NCI-H187 (cell line): ENCODE measurements around the gene TMEM129.

Experiments
- DNase-seq, 2 experiments: peaks; one replicate each; lab custom pipeline; 2025; lab: John Stamatoyannopoulos, UW

TMEM129 gene

GRCh38 chr4:1744552-1744951 is 23.4 kb upstream of the TMEM129 start:
- no peak for DNase-seq

GRCh38 chr4:1743975-1744374 is 22.9 kb upstream of the TMEM129 start:
- DNase-seq: no peak

GRCh38 chr4:1743551-1743950 is 22.4 kb upstream of the TMEM129 start:
- no peak for DNase-seq

GRCh38 chr4:1741208-1741607 is 20.1 kb upstream of the TMEM129 start:
- no peak for DNase-seq

- no peak for DNase-seq
Observed at GRCh38 chr4:1740021-1740545, 19.0 kb upstream of the TMEM129 start.

GRCh38 chr4:1739358-1739757 is 18.2 kb upstream of the TMEM129 start:
- no peak for DNase-seq

GRCh38 chr4:1738410-1738809 is 17.3 kb upstream of the TMEM129 start:
- DNase-seq: no peak

- no peak for DNase-seq
Observed at GRCh38 chr4:1737666-1738065, 16.5 kb upstream of the TMEM129 start.

GRCh38 chr4:1736812-1737211 is 15.7 kb upstream of the TMEM129 start:
- no peak for DNase-seq

GRCh38 chr4:1735215-1735614 is 14.1 kb upstream of the TMEM129 start:
- DNase-seq: no peak

GRCh38 chr4:1732911-1733310 is 11.8 kb upstream of the TMEM129 start:
- DNase-seq: no peak

GRCh38 chr4:1731180-1731579 is 10.1 kb upstream of the TMEM129 start:
- no peak for DNase-seq

GRCh38 chr4:1730532-1731135 is 9.5 kb upstream of the TMEM129 start:
- no peak for DNase-seq

GRCh38 chr4:1728061-1728980 is 7.2 kb upstream of the TMEM129 start:
- no peak for DNase-seq

GRCh38 chr4:1727117-1728031 is 6.3 kb upstream of the TMEM129 start:
- no peak for DNase-seq

- peak; percentile 63 to 66 for DNase-seq
Observed at GRCh38 chr4:1726146-1726934, 5.2 kb upstream of the TMEM129 start.

GRCh38 chr4:1725521-1725920 is 4.4 kb upstream of the TMEM129 start:
- no peak for DNase-seq

GRCh38 chr4:1723131-1723801 is 2.1 kb upstream of the TMEM129 start:
- no peak for DNase-seq

- no peak for DNase-seq
Observed at GRCh38 chr4:1722551-1723118, 1.5 kb upstream of the TMEM129 start.
